HFF-Myc (cell line): ENCODE results near the gene OR2C1.
A peak's percentile ranks its signal among the peaks of the same experiment; 100 is the strongest.

ENCODE experiments used
- DNase-seq: peaks from one replicate; pipeline ENCODE4 v3.0.0-alpha.2; 2011; ENCODE audit warnings: low read depth; ENCODE audit errors: extremely low read depth
- H3K4me3 ChIP-seq: replicated peaks from 2 replicates; pipeline ENCODE4 v1.5.1; 2011; ENCODE audit warnings: low read depth, mild to moderate bottlenecking, control low read depth, low read length
- CTCF ChIP-seq: IDR thresholded peaks from 2 replicates; pipeline ENCODE4 v1.5.1; 2012; ENCODE audit warnings: mild to moderate bottlenecking, low read depth, low read length, control low read depth; ENCODE audit errors: missing control alignments

The OR2C1 gene

GRCh38 chr16:3358871-3359270 lies 3.2 kb downstream of the OR2C1 start:
- H3K4me3 ChIP-seq: no peak overlapping the region
- DNase-seq: no peak
- TF ChIP-seq CTCF: no peak

GRCh38 chr16:3362931-3363330 lies 7.2 kb downstream of the OR2C1 start:
- no peak overlapping the region for H3K4me3 ChIP-seq
- no peak for DNase-seq
- TF ChIP-seq CTCF: no peak

- no peak for TF ChIP-seq CTCF
- no peak for DNase-seq
Measured at GRCh38 chr16:3363793-3364192, 8.1 kb downstream of the OR2C1 start.

GRCh38 chr16:3364774-3365427 lies 9.2 kb downstream of the OR2C1 start:
- no peak for TF ChIP-seq CTCF
- peak overlapping the region; percentile 51 for H3K4me3 ChIP-seq
- peak; percentile 60 for DNase-seq

More at GRCh38 chr16:3363793-3364192, 8.1 kb downstream of the OR2C1 start:
- no peak overlapping the region for H3K4me3 ChIP-seq

- DNase-seq: no peak
- no peak overlapping the region for H3K4me3 ChIP-seq
- TF ChIP-seq CTCF: no peak
Measured at GRCh38 chr16:3369073-3369472, 13.4 kb downstream of the OR2C1 start.

- DNase-seq: no peak
- H3K4me3 ChIP-seq: no peak overlapping the region
- TF ChIP-seq CTCF: no peak
Measured at GRCh38 chr16:3375680-3376079, 20.0 kb downstream of the OR2C1 start.

- H3K4me3 ChIP-seq: no peak overlapping the region
- DNase-seq: no peak
- TF ChIP-seq CTCF: no peak
Measured at GRCh38 chr16:3377917-3378316, 22.2 kb downstream of the OR2C1 start.
